HCT116 (cell line): ENCODE results near the gene DDR2. TPM values are rescaled to one million over a fixed set of nuclear protein-coding genes. Genes with fewer than 3 reads are reported as not detected.

ENCODE experiments used
- ATAC-seq: fragments of 200-7000 bp; cut with Tn5 transposase; 2 replicates; pipeline ENCODE4 v1.9.1; 2020; ENCODE audit warnings: mild to moderate bottlenecking, moderate library complexity
- BruUV-seq: library from RNA; stranded (reverse); fragments of 400-500 nt; replicated peaks from 2 replicates; lab custom pipeline; 2021; lab: Mats Ljungman, UMichigan
- CTCF ChIA-PET: fragments of 300-600 bp; sonication (Branson Sonifier 250); formaldehyde crosslinking; loops from one replicate; lab custom pipeline; 2021; ENCODE audit warnings: antibody characterized with exemption; lab: Charles Lee
- POLR2A ChIA-PET: fragments of 300-600, 350-600 bp; sonication (Branson Sonifier 250); formaldehyde crosslinking; loops from one replicate; lab custom pipeline; 2021; ENCODE audit warnings: antibody characterized with exemption; lab: Charles Lee
- RAD21 ChIA-PET, 2 experiments: fragments of 300-600 bp; sonication (Branson Sonifier 250); formaldehyde crosslinking; loops; one replicate each; lab custom pipeline; 2023; ENCODE audit warnings: low total read pairs in 2 of 2; ENCODE audit not compliant: uncharacterized antibody in 2 of 2, unreplicated experiment in 2 of 2, low non-redundant PET in 1 of 2; lab: Charles Lee
- DNase-seq: peaks from one replicate; pipeline ENCODE4 v3.0.0-alpha.2; 2010; ENCODE audit warnings: low read depth, low spot score
- H2AFZ ChIP-seq: fragments of 200-600 bp; shearing (Covaris generic), sonication (generic); 2 replicates; pipeline ENCODE4 v1.6.1; 2017; ENCODE audit warnings: low read depth, mixed run types, mixed read lengths, antibody characterized with exemption, low read length; ENCODE audit not compliant: poor library complexity, severe bottlenecking
- H3K27ac ChIP-seq: 2 replicates; pipeline ENCODE4 v1.5.1; 2012; ENCODE audit warnings: low read depth, low read length
- H3K27me3 ChIP-seq: fragments of 200-600 bp; sonication (generic); 2 replicates; pipeline ENCODE4 v1.6.1; 2016; ENCODE audit warnings: mixed run types, low read length, mixed read lengths; ENCODE audit not compliant: insufficient read depth
- H3K36me3 ChIP-seq, 2 experiments: fragments of 200-500 bp in 1 of 2; fragments of 200-600 bp in 1 of 2; sonication (Bioruptor generic) in 1 of 2; sonication (generic) in 1 of 2; 2 replicates each; pipeline versions ENCODE4 v1.5.1 to v1.6.1; 2014 to 2016; ENCODE audit warnings: low read length in 2 of 2, inconsistent platforms in 1 of 2, mixed read lengths in 1 of 2, mixed run types in 1 of 2; ENCODE audit not compliant: insufficient read depth in 2 of 2, control insufficient read depth in 1 of 2
- H3K4me1 ChIP-seq, 2 experiments: fragments of 200-600 bp in 1 of 2; sonication (generic) in 1 of 2; 2 replicates each; pipeline versions ENCODE4 v1.5.1 to v1.6.1; 2012 to 2017; ENCODE audit warnings: low read length in 2 of 2, inconsistent platforms in 1 of 2, mild to moderate bottlenecking in 1 of 2, mixed read lengths in 1 of 2, mixed run types in 1 of 2, moderate library complexity in 1 of 2; ENCODE audit not compliant: insufficient read depth in 2 of 2, control insufficient read depth in 1 of 2
- H3K4me2 ChIP-seq: fragments of 200-600 bp; sonication (generic); 2 replicates; pipeline ENCODE4 v1.6.1; 2017; ENCODE audit warnings: mixed run types, low read length, mixed read lengths
- H3K4me3 ChIP-seq, 2 experiments: fragments of 200-600 bp in 1 of 2; sonication (generic) in 1 of 2; replicated peaks in 1 of 2; 2 replicates each; pipeline ENCODE4 v1.5.1; 2011 to 2016; ENCODE audit warnings: low read length in 2 of 2, control low read depth in 1 of 2, low read depth in 1 of 2, mild to moderate bottlenecking in 1 of 2, mixed read lengths in 1 of 2, mixed run types in 1 of 2
- H3K79me2 ChIP-seq: fragments of 200-600 bp; sonication (generic); 2 replicates; pipeline ENCODE4 v1.6.1; 2017; ENCODE audit warnings: mild to moderate bottlenecking, mixed run types, low read length, moderate library complexity, mixed read lengths; ENCODE audit not compliant: insufficient read depth
- H3K9ac ChIP-seq: fragments of 200-600 bp; sonication (generic); 2 replicates; pipeline ENCODE4 v1.6.1; 2016; ENCODE audit warnings: low read length, mixed read lengths
- H3K9me2 ChIP-seq: fragments of 200-600 bp; sonication (generic), shearing (Covaris generic); 2 replicates; pipeline ENCODE4 v1.6.1; 2017; ENCODE audit warnings: mixed run types, mild to moderate bottlenecking, moderate library complexity; ENCODE audit not compliant: insufficient read depth
- H3K9me3 ChIP-seq, 2 experiments: fragments of 200-500 bp in 1 of 2; fragments of 200-600 bp in 1 of 2; sonication (Bioruptor generic) in 1 of 2; sonication (generic) in 1 of 2; 2 replicates each; pipeline ENCODE4 v1.6.1; 2014 to 2017; ENCODE audit warnings: low read length in 2 of 2, mixed read lengths in 2 of 2, inconsistent platforms in 1 of 2, low read depth in 1 of 2, mild to moderate bottlenecking in 1 of 2, mixed run types in 1 of 2, moderate library complexity in 1 of 2; ENCODE audit not compliant: control insufficient read depth in 1 of 2, insufficient read depth in 1 of 2
- H4K20me1 ChIP-seq: fragments of 200-600 bp; sonication (generic), shearing (Covaris generic); 2 replicates; pipeline ENCODE4 v1.6.1; 2017; ENCODE audit warnings: mixed run types, mild to moderate bottlenecking, moderate library complexity; ENCODE audit not compliant: insufficient read depth
- CBX3 ChIP-seq: IDR thresholded peaks from 2 replicates; pipeline ENCODE4 v1.6.1; 2012; ENCODE audit warnings: low read depth
- CEBPB ChIP-seq: IDR thresholded peaks from 2 replicates; pipeline ENCODE4 v1.6.1; 2012; ENCODE audit warnings: low read depth
- EZH2 ChIP-seq: fragments of 200-600 bp; sonication (generic); IDR thresholded peaks from 2 replicates; pipeline ENCODE4 v1.6.1; 2017; ENCODE audit warnings: antibody characterized with exemption, mixed run types
- POLR2AphosphoS5 ChIP-seq: IDR thresholded peaks from 2 replicates; pipeline ENCODE4 v1.6.1; 2011; ENCODE audit warnings: mild to moderate bottlenecking, low read depth, low read length, moderate library complexity
- RAD21 ChIP-seq: IDR thresholded peaks from 2 replicates; pipeline ENCODE4 v1.6.1; 2012; ENCODE audit warnings: low read depth, mild to moderate bottlenecking
- SIN3A ChIP-seq: IDR thresholded peaks from 2 replicates; pipeline ENCODE4 v1.6.1; 2012; ENCODE audit warnings: low read depth
- SP1 ChIP-seq: IDR thresholded peaks from 2 replicates; pipeline ENCODE4 v1.6.1; 2012; ENCODE audit warnings: low read depth
- SRF ChIP-seq: IDR thresholded peaks from 2 replicates; pipeline ENCODE4 v1.6.1; 2012; ENCODE audit warnings: low read depth
- TCF7L2 ChIP-seq: IDR thresholded peaks from 2 replicates; pipeline ENCODE4 v1.7.0; 2011; ENCODE audit warnings: borderline replicate concordance, inconsistent platforms; ENCODE audit not compliant: insufficient read depth, insufficient read length; ENCODE audit errors: extremely low read depth
- YY1 ChIP-seq: IDR thresholded peaks from 2 replicates; pipeline ENCODE4 v1.6.1; 2011; ENCODE audit warnings: low read length, low read depth, moderate library complexity, mild to moderate bottlenecking; ENCODE audit not compliant: insufficient replicate concordance; ENCODE audit errors: extremely low read depth
- ZFX ChIP-seq: fragments of 450-650 bp; IDR thresholded peaks from 2 replicates; pipeline ENCODE4 v1.6.1; 2017
- ZNF274 ChIP-seq: fragments of 200-500 bp; sonication (Bioruptor generic); IDR thresholded peaks from 2 replicates; pipeline ENCODE4 v1.6.1; 2014; ENCODE audit warnings: mild to moderate bottlenecking, low read depth, low read length, inconsistent platforms
- intact Hi-C: fragments of 100-400 bp; cut with micrococcal nuclease; formaldehyde crosslinking; loops from 2 replicates; pipeline ENCODE4 v1.10.0; 2022
- total RNA-seq: library from RNA; stranded (reverse); gene quantifications from one replicate; pipeline ENCODE4 v1.2.1, GENCODE V29; 2021; ENCODE audit not compliant: unreplicated experiment
- TF ChIP-seq, protein P1 (sequence below): IDR thresholded peaks from 2 replicates; pipeline ENCODE4 v1.6.1; 2011; ENCODE audit warnings: mild to moderate bottlenecking, low read length, moderate library complexity; ENCODE audit not compliant: insufficient replicate concordance; ENCODE audit errors: extremely low read depth
- TF ChIP-seq, protein P2 (sequence below), 3 experiments: fragments of 200-600 bp in 1 of 3; sonication (generic) in 1 of 3; IDR thresholded peaks in 2 of 3; conservative IDR thresholded peaks in 1 of 3; 2 replicates each; pipeline ENCODE4 v1.5.1; 2012 to 2017; ENCODE audit warnings: low read depth in 2 of 3, low read length in 2 of 3, antibody characterized with exemption in 1 of 3, borderline replicate concordance in 1 of 3, control low read depth in 1 of 3, mild to moderate bottlenecking in 1 of 3, mixed read lengths in 1 of 3, mixed run types in 1 of 3, moderate library complexity in 1 of 3; ENCODE audit not compliant: insufficient read depth in 1 of 3
- TF ChIP-seq, protein P3 (sequence below): IDR thresholded peaks from 2 replicates; pipeline ENCODE4 v1.6.1; 2012; ENCODE audit warnings: low read depth

Gene DDR2
- total RNA-seq, 1 experiment from 2014 or later = 0.84 TPM

DNA sequence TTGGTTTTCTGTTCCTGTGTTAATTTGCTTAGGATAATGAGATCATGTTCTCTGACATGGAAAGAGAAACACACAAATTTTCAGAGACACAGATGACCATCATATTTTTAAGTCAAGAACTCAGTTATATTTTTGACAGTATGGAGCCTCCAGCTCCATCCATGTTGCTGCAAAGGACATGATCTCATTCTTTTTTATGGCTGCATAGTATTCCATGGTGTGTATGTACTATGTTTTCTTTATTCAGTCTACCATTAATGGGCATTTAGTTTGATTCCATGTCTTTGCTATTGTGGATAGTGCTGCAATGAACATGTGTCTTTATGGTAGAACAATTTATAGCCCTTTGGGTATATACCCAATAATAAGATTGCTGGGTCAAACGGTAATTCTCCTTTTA is 47.0 kb downstream of the DDR2 start:
- Histone ChIP-seq H4K20me1 (no peaks in the 10 kb centered on the region), H3K9me2 (no peaks in the 10 kb centered on the region), H3K36me3 (no peaks in the 10 kb centered on the region), H3K4me2 (peak overlapping the region; percentile 76), H3K4me3 (no peak overlapping the region), H2AFZ (no peak overlapping the region), H3K4me1 (peaks cover 20 to 49% of the 10 kb centered on the region in 2 experiments), H3K27ac (no peak overlapping the region), H3K27me3 (no peaks in the 10 kb centered on the region), H3K9me3 (peaks cover 0 to 3% of the 10 kb centered on the region in 2 experiments; a peak in 1 of 4 replicates), H3K9ac (no peak overlapping the region), H3K79me2 (no peaks in the 10 kb centered on the region)
- ChIA-PET RAD21 (no interaction called here), POLR2A (no interaction called here), CTCF (no interaction called here)
- ATAC-seq (no peak), DNase-seq (no peak)
- TF ChIP-seq YY1 (no peak), ZNF274 (no peak), SIN3A (no peak), SP1 (no peak), ZFX (no peak), CEBPB (no peak), SRF (no peak), TCF7L2 (no peak), CBX3 (no peak), POLR2AphosphoS5 (no peak), RAD21 (no peak), EZH2 (no peak)
- TF ChIP-seq, protein P1, sequence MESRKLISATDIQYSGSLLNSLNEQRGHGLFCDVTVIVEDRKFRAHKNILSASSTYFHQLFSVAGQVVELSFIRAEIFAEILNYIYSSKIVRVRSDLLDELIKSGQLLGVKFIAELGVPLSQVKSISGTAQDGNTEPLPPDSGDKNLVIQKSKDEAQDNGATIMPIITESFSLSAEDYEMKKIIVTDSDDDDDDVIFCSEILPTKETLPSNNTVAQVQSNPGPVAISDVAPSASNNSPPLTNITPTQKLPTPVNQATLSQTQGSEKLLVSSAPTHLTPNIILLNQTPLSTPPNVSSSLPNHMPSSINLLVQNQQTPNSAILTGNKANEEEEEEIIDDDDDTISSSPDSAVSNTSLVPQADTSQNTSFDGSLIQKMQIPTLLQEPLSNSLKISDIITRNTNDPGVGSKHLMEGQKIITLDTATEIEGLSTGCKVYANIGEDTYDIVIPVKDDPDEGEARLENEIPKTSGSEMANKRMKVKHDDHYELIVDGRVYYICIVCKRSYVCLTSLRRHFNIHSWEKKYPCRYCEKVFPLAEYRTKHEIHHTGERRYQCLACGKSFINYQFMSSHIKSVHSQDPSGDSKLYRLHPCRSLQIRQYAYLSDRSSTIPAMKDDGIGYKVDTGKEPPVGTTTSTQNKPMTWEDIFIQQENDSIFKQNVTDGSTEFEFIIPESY = no peak
- TF ChIP-seq, protein P2, sequence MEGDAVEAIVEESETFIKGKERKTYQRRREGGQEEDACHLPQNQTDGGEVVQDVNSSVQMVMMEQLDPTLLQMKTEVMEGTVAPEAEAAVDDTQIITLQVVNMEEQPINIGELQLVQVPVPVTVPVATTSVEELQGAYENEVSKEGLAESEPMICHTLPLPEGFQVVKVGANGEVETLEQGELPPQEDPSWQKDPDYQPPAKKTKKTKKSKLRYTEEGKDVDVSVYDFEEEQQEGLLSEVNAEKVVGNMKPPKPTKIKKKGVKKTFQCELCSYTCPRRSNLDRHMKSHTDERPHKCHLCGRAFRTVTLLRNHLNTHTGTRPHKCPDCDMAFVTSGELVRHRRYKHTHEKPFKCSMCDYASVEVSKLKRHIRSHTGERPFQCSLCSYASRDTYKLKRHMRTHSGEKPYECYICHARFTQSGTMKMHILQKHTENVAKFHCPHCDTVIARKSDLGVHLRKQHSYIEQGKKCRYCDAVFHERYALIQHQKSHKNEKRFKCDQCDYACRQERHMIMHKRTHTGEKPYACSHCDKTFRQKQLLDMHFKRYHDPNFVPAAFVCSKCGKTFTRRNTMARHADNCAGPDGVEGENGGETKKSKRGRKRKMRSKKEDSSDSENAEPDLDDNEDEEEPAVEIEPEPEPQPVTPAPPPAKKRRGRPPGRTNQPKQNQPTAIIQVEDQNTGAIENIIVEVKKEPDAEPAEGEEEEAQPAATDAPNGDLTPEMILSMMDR (IDR thresholded peaks at IDR 0.05 in 2 of 3, conservative IDR thresholded peaks at IDR 0.05 in 1 of 3; ENCODE audit: borderline replicate concordance in 1 of 3, insufficient read depth in 1 of 3, low read depth in 2 of 3, low read length in 2 of 3) = no peak
- TF ChIP-seq, protein P3, sequence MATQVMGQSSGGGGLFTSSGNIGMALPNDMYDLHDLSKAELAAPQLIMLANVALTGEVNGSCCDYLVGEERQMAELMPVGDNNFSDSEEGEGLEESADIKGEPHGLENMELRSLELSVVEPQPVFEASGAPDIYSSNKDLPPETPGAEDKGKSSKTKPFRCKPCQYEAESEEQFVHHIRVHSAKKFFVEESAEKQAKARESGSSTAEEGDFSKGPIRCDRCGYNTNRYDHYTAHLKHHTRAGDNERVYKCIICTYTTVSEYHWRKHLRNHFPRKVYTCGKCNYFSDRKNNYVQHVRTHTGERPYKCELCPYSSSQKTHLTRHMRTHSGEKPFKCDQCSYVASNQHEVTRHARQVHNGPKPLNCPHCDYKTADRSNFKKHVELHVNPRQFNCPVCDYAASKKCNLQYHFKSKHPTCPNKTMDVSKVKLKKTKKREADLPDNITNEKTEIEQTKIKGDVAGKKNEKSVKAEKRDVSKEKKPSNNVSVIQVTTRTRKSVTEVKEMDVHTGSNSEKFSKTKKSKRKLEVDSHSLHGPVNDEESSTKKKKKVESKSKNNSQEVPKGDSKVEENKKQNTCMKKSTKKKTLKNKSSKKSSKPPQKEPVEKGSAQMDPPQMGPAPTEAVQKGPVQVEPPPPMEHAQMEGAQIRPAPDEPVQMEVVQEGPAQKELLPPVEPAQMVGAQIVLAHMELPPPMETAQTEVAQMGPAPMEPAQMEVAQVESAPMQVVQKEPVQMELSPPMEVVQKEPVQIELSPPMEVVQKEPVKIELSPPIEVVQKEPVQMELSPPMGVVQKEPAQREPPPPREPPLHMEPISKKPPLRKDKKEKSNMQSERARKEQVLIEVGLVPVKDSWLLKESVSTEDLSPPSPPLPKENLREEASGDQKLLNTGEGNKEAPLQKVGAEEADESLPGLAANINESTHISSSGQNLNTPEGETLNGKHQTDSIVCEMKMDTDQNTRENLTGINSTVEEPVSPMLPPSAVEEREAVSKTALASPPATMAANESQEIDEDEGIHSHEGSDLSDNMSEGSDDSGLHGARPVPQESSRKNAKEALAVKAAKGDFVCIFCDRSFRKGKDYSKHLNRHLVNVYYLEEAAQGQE = no peak
- intact Hi-C loops = no loop called here
- BruUV-seq = no TSS peak
